Psoas muscle (tissue), 8 donors: ENCODE measurements around the gene HPDL. TPM values are rescaled to one million over a fixed set of nuclear protein-coding genes. Genes with fewer than 3 reads are reported as not detected.

Source experiments
- ATAC-seq, 4 donors: fragments of 200-7000 bp; cut with Tn5 transposase; one replicate each; pipeline ENCODE4 v1.9.1; 2020; ENCODE audit warnings: moderate library complexity in 3 of 4, mild to moderate bottlenecking in 2 of 4
- DNase-seq, 2 donors: peaks; one replicate each; pipeline ENCODE4 v3.0.0-alpha.2; 2020
- H3K27ac ChIP-seq: fragments of 200-600 bp; one replicate; pipeline ENCODE4 v1.8.0; 2022
- H3K27me3 ChIP-seq, 3 donors: fragments of 200-600 bp in 1 of 3; one replicate each; pipeline versions ENCODE4 v1.6.1 to v1.8.0; 2013 to 2022; ENCODE audit warnings: low read length in 2 of 3, mild to moderate bottlenecking in 2 of 3, moderate library complexity in 1 of 3; ENCODE audit not compliant: insufficient read depth in 3 of 3
- H3K36me3 ChIP-seq, 2 donors: fragments of 200-600 bp in 1 of 2; one replicate each; pipeline versions ENCODE4 v1.6.1 to v1.8.0; 2013 to 2022; ENCODE audit warnings: low read depth in 1 of 2, mild to moderate bottlenecking in 1 of 2, moderate library complexity in 1 of 2; ENCODE audit not compliant: insufficient read depth in 1 of 2
- H3K4me1 ChIP-seq: fragments of 200-600 bp; one replicate; pipeline ENCODE4 v1.8.0; 2022
- H3K4me3 ChIP-seq: fragments of 200-600 bp; one replicate; pipeline ENCODE4 v1.8.0; 2022; ENCODE audit warnings: mild to moderate bottlenecking
- H3K9me3 ChIP-seq: fragments of 200-600 bp; one replicate; pipeline ENCODE4 v1.8.0; 2022
- WGBS, 3 donors: extraction: QIAGEN DNeasy Blood & Tissue Kit; methylation state at CpG; one replicate each; pipeline versions ENCODE4 v1.1.6 to v1.1.7; 2013; 5-methylcytosine and 5-hydroxymethylcytosine counted together
- intact Hi-C, 2 donors: fragments of 100-400 bp; cut with DNase I; formaldehyde crosslinking; loops; one replicate each; pipeline versions ENCODE4 v1.11.0 to v1.14.2; 2022
- polyA plus RNA-seq, 3 donors: library from polyadenylated mRNA; stranded (reverse); fragments of 200-250 nt; gene quantifications; one replicate each; pipeline ENCODE4 v1.2.3, GENCODE V29; 2013
- total RNA-seq, 4 donors: library from RNA; stranded (reverse); fragmentation: NEBNext Ultra II Directional in 2 of 4; extraction: Animal tissue kit (Norgen Biotek cat#: 25700) in 2 of 4; gene quantifications; one replicate each; pipeline versions ENCODE4 v1.2.1 to v1.2.4, GENCODE V29; 2021 to 2023
- TF ChIP-seq, protein P1 (sequence below): fragments of 200-600 bp; IDR thresholded peaks from one replicate; pipeline ENCODE4 v1.8.0; 2022; ENCODE audit warnings: antibody characterized with exemption
- donor health status: healthy with polysubstance abuse.
- donor health status: DM: no; HTN: no; CAD: no; lungs with moderate emphysema.
- donor health status: Bipolar disorder and iron deficiency.
- donor health status: healthy.
- donor health status: DM: yes; HTN: yes; CAD: no.
- donor health status: DM: no; HTN: no; CAD: no.
- donor health status: DM: no; HTN: no; CAD: no.
- donor health status: DM: yes; HTN: yes; CAD: no.

The HPDL gene
- total and polyA plus RNA-seq, 7 donors: 0.73 to 4.9 (median 1.4) TPM

GRCh38 chr1:45306319-45306718 is 20.4 kb upstream of the HPDL start:
- WGBS, 3 donors: 46 to 51% (median 47%) methylated on average over 8 of the region's 8 CpGs
- TF ChIP-seq, protein P1, sequence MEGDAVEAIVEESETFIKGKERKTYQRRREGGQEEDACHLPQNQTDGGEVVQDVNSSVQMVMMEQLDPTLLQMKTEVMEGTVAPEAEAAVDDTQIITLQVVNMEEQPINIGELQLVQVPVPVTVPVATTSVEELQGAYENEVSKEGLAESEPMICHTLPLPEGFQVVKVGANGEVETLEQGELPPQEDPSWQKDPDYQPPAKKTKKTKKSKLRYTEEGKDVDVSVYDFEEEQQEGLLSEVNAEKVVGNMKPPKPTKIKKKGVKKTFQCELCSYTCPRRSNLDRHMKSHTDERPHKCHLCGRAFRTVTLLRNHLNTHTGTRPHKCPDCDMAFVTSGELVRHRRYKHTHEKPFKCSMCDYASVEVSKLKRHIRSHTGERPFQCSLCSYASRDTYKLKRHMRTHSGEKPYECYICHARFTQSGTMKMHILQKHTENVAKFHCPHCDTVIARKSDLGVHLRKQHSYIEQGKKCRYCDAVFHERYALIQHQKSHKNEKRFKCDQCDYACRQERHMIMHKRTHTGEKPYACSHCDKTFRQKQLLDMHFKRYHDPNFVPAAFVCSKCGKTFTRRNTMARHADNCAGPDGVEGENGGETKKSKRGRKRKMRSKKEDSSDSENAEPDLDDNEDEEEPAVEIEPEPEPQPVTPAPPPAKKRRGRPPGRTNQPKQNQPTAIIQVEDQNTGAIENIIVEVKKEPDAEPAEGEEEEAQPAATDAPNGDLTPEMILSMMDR: no peak
- no peak overlapping the region for H3K27ac ChIP-seq
- no peaks in the 10 kb centered on the region for H3K27me3 ChIP-seq
- ATAC-seq (no peak), DNase-seq (no peak)
- H3K36me3 ChIP-seq: no peaks in the 10 kb centered on the region
- H3K4me1 ChIP-seq: peaks cover 14% of the 10 kb centered on the region
- H3K4me3 ChIP-seq: no peak overlapping the region
- no peaks in the 10 kb centered on the region for H3K9me3 ChIP-seq
- intact Hi-C loops: loop anchor here in 1 of 2 donors (5.0 kb wide), 1 partner anchor 191 kb away; no protein-coding TSS in a partner anchor

DNA sequence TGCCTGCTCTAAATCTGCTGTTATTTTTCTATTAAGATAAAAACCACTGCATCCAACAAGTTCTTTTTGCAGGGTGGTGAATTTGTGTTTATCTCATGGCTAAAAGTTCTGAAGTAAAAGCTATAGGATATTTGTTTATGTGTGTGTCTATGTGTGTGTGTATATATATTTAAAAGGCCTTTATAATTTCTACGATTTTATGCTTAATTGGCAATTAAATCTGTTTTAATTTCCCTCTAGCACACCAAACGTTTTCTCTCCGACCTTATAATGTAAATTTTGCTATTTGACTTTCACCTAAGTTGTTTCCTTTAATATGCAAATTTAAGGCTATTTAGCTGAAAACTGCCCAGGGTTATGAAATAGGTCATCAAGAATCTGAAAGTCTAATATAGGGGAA is 19.8 kb upstream of the HPDL start:
- WGBS, 3 donors: 79 to 85% (median 81%) methylated on average over 3 of the region's 3 CpGs
- H3K9me3 ChIP-seq: no peaks in the 10 kb centered on the region
- no peaks in the 10 kb centered on the region for H3K27me3 ChIP-seq
- no peak overlapping the region for H3K27ac ChIP-seq
- TF ChIP-seq, protein P1: no peak
- intact Hi-C loops: loop anchor here in 1 of 2 donors (5.0 kb wide), 1 partner anchor 190 kb away; no protein-coding TSS in a partner anchor
- DNase-seq: no peak
- H3K4me1 ChIP-seq: peaks cover 14% of the 10 kb centered on the region
- H3K36me3 ChIP-seq: no peaks in the 10 kb centered on the region
- ATAC-seq: no peak
- H3K4me3 ChIP-seq: no peak overlapping the region

DNA sequence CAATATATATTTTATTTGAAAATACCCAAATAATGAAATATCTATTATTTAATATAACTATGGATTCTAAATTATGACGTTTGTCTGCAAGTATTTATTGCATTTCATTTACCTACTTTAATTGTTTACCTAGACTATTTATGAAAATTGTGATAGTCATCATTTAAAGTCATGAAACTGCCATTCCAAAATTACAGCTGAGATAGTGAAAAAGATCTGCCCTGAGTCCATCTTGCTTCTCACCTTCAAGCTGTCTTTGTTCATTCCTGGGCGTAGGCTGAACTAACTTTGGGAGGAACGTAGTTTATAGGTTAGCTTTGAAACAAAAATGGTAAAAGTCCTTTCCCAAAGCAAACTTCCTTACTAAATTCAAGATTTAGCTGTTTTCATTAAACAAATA is 12.4 kb upstream of the HPDL start:
- ATAC-seq (no peak), DNase-seq (no peak)
- TF ChIP-seq, protein P1: no peak
- no peaks in the 10 kb centered on the region for H3K36me3 ChIP-seq
- 83 to 90% (median 87%) methylated on average over 3 of the region's 3 CpGs for WGBS, 3 donors
- no peak overlapping the region for H3K27ac ChIP-seq
- H3K4me1 ChIP-seq: no peaks in the 10 kb centered on the region
- no peak overlapping the region for H3K4me3 ChIP-seq
- H3K27me3 ChIP-seq: no peaks in the 10 kb centered on the region
- H3K9me3 ChIP-seq: no peaks in the 10 kb centered on the region
- intact Hi-C loops: no loop called here

GRCh38 chr1:45317166-45317565 is 9.5 kb upstream of the HPDL start:
- WGBS, 3 donors: 52 to 62% (median 59%) methylated on average over 4 of the region's 4 CpGs
- Histone ChIP-seq H3K36me3 (no peaks in the 10 kb centered on the region), H3K4me3 (no peak overlapping the region), H3K9me3 (no peaks in the 10 kb centered on the region), H3K4me1 (no peaks in the 10 kb centered on the region), H3K27me3 (no peaks in the 10 kb centered on the region), H3K27ac (no peak overlapping the region)
- intact Hi-C loops: no loop called here
- no peak for ATAC-seq
- no peak for DNase-seq
- TF ChIP-seq, protein P1: no peak

DNA sequence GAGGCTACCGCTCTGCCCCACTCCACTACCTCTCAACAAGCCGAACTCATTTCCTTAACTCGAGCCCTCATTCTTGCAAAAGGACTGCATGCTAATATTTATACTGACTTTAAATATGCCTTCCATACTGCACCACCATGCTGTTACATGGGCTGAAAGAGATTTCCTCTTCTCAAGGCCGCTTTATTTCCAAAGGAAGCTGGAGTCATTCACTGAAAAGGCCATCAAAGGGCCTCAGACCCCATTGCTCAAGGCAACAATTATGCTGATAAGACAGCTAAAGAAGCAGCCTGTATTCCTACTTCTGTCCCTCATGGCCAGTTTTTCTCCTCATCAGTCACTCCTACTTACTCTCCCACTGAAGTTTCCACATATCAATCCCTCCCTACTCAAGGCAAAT is 6.9 kb upstream of the HPDL start:
- intact Hi-C loops: no loop called here
- H3K27me3 ChIP-seq: no peaks in the 10 kb centered on the region
- H3K36me3 ChIP-seq: no peaks in the 10 kb centered on the region
- WGBS, 3 donors: 78 to 87% (median 84%) methylated on average over 4 of the region's 4 CpGs
- H3K4me1 ChIP-seq: no peaks in the 10 kb centered on the region
- no peak for DNase-seq
- TF ChIP-seq, protein P1: no peak
- H3K4me3 ChIP-seq: no peak overlapping the region
- ATAC-seq: no peak
- no peaks in the 10 kb centered on the region for H3K9me3 ChIP-seq
- H3K27ac ChIP-seq: no peak overlapping the region
